ENCODE results near the gene TMEM240.
"Not testable (repeated sequence)": the region's sequence is repeated elsewhere in the genome, so short reads cannot be mapped to it uniquely, and the experiment has no call there.

The TMEM240 gene

DNA sequence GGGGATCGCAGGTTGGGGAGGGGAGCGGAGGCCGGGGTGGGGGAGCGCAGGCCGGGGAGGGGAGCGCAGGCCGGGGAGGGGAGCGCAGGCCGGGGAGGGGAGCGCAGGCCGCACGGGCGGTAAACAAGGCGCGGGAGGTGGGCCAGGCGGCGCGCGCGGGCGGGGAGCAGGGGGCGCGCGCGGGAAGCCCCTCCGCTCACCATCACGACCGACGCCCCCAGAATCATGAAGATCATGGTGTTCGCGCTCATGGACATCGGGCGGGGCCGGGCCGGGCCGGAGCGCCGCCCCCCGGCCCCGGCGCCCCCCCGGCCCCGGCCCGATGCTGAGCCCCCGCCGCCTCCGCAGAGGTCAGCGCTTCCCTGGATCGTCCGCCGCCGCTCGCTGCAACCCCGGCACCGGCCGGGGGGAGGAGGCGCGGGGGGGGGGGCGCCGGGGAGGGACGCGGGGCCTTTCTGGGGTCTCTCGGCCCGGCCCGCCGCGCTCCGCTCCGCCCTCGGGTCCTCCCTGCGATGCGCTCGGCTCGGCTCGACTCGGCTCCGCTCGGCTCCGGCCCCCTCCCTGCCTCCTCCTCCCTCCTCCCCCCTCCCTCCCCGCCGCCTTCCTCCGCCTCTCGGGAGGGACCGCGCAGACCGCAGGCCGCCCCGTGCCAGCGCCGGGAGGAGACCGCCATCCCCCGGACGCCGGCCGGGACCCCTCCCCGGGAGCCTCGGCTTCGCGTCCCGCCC is at the start of gene TMEM240:
Gene TMEM240 (minus strand): TSS at position 535 of the 728 bp plus-strand sequence. CDS start 278 bp downstream, at position 257.
- FAIRE-seq, result no peak

DNA sequence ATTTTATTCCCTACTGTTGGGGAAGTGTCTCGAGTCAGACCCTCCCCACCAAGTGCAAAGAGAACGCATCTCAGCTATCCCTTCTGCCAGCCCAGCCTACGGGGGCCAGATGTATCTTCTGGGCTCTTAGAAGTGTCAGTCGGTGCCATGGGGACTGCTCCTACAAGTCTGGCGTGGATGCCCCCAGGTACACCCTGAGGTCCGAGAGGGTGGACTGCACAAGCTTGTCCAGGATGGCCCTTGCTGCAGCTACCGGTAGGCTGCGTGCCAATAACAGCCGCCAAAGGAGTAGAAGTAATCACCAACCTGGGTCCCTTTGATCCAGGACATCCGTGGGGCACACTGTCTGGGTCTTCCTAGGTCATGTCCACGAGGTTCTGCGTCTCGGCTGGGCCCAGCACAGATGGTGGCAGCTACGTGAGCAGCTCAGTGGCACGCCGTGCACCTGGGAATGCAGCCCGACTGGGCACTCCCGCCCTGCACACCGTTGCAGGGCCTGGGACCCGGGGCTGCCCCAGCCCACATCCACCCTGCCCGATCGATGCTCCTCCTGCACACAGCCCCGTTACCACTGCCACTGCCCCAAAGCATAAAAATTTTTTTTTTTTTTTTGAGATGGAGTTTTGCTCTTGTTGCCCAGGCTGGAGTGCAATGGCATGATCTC is 43.1 kb upstream of the TMEM240 start:
- no peak for FAIRE-seq

DNA sequence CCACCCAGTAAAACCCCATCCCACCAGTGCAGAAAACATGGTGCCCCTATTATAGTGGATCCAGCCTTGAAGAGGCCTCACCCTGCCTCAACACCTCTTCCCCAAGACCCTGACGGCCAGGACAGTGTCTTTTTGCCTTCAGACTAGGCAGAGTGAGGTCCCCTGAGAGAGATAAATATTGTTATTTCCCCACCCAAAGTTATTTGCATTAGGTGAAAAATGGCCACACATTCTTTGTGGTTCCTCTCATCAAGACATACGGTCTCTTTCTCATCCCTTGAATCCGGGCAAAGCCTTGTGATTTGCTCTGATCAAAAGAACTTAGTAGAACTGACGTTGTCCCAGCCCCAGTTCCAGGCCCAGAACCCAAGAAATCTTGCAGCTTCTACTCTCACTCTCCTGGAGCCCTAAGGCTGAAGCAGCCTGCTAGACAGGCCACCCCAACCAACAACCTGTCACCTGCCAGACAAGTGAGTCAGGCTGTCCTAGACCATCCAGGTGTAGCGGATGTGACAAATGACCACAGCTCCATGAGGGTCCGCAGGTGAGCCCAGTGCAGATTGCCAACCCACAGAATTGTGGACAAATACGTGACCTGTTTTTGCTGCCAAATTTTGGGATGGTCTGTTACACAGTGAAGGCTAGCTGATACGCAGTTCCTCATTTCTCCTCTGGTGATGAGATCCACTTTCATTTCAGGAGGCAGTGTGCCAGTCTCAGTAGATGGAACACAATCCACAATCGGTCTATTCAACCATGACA is 42.3 kb upstream of the TMEM240 start:
- no peak for FAIRE-seq

DNA sequence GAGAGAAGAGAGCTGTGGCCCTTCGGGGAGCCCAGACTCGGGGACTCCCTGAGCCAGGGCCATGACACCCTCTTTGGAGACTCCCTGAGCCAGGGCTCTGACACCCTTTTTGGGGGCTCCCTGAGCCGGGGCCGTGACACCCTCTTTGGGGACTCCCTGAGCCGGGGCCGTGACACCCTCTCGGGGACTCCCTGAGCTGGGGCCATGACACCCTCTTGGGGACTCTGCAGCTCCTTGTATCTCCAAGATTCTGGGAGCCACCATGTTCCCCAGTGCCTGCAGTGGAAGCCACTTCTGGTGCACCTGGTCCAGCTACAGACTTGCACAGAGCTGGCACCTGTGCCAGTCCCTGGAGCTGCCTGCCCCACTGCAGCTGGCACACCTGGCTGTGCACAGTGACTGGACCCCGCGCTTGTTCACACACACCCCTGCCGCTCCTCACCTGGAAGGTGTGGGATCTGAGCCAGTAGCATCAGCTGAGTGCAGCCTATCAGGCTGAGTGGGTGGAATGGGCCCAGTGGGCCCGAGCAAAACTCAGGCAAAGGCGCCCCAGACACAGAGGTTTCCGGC is 38.0 kb upstream of the TMEM240 start:
- FAIRE-seq, result no peak

DNA sequence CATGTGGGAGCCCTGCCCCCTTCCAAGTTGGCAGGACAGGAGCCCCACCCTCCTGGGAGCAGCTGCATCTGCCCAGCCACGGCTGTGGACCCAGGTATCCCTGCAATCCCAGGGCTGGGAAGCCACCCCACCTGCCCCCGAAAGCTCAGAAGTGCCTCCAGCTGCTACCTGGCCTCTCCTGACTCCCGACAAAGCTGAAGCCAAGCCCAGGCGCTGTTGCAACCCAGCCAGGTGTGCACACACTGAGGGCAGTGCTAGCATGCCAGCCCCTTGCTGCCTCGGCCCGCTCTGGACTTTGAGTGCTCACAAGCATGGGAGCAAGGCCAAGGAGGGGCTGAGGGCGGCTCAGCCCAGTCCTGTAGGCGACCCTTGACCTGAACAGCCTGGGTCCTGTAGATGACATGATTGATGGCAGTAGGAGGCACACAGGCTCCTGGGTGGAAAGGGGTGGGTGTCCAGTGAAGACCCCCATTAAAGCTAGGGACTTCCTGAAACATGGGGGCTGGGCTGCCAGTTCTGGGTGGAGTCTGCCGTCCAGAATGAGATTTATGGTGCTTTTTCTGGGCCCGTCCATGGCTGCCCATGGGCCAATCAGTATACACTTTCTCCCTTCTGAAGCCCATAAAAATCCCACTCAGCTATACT is 37.1 kb upstream of the TMEM240 start:
- FAIRE-seq, result no peak

DNA sequence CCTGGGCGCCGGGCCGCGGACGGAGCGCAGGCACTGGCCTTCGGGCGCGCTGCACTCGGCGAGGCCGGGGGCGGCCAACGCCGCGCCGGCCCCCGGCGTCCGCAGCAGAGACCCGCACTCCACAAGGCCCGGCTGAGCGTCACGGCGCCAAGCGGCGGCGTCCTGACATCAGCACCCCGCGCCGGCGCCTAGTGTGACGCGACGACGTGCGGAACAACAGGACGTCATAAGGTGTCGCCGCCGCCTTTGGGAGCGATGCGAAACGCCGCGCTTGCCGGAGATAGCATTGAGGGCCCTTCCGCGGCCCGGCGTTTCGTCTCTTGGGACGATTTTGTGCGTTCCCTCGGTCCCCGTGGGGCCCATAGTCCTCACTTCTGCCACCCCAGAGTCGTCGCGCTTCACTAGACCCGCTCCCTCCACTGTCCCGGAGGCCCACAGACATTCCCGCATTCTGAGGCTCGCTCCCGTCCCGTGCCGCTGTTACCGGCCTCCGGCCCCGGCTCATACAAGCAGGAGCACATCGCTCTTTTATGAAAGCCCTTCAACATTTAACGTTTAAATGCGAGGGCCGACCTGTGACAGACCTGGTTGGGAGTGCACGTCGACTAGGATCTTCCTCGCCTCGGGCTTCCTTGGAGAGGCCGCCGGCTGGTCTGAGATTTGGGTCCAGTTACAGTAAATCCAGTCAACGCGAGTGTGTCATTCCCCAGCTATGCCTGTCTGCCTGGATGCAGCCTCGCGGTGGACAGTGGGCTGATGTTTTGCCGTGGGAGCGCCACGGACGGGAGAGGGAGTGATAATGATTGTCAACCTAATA is 34.5 kb upstream of the TMEM240 start, which contains the start of gene SSU72:
Gene SSU72 (minus strand): TSS at position 143 of the 817 bp plus-strand sequence. CDS start 306 bp downstream, outside the sequence.
- FAIRE-seq, result no peak

DNA sequence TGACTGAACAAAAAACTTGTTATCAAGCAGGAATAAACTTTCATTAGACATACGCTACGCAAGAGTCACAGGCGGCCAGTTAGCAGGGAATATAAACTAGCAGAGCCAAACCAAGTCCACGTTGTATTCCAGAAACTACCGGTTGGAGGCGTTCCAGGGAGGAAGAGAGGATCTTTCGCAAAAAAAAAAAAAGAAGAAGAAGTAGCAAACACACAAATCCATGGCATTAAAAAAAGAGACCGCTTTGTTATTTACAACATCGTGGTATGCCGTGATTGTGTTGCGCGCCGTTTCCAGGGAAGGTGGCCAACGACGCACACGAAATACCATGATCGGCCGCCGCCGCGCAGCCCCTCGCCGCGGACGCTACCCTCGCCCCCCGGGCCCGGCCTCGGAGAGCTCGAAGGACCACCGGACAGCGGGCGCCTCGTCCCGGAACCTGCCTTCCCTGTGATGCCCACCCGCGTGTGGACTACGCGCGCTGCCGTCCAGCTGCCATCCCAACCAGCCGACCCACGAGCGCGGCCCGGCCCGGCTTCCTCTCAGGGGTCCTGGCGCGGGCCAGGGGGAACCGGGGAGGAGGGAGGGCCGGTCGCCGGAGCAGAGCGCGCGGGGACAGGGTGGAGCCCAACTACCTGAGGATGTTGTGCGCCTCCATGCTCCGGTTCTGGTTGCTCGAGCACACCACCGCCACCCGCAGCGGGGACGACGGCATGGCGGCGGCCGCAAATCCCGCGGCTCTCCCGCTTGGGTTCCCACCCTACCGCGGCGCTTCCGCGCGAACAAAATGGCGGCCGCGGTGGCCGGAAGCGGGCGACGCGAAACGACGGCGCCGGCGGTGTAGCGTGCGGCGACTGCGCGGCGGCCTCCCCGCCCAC is 33.7 kb upstream of the TMEM240 start:
- FAIRE-seq, result no peak

DNA sequence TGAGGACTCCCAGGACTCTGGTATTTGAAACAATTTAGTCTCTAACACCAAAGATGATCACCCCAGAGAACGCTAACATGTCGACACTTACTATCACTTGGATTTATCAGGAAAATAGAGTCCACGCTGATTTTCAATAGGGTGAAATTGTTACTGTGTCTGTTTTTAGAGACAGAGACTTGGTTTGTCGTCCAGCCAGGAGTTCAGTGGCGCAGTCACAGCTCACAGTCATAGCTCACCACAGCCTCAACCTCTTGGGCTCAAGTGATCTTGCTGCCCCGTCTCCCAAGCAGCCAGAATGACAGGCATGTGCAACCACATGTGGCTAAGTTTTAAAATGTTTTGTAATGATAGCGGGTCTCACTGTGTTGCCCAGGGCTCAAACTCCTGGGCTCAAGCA is 28.9 kb upstream of the TMEM240 start:
- FAIRE-seq, result no peak

DNA sequence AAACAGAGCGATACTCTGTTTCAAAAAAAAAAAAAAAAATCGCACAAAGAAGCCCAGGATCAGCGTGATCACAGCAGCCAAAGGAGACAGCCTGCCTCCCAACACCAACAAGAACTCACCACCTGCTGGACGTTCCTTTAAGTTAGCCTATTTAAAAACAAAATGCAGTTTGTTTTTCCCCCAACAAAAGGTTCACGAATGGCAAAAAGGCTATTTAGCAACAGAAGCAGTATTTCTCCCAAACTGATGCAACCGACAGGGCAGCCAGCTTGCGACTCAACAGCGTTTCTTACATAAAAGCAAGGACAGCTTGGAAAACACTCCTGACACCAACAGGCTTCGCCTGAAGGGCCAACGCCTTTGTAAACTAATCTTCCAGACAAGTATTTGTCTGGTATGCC is 27.5 kb upstream of the TMEM240 start:
- FAIRE-seq, result no peak

DNA sequence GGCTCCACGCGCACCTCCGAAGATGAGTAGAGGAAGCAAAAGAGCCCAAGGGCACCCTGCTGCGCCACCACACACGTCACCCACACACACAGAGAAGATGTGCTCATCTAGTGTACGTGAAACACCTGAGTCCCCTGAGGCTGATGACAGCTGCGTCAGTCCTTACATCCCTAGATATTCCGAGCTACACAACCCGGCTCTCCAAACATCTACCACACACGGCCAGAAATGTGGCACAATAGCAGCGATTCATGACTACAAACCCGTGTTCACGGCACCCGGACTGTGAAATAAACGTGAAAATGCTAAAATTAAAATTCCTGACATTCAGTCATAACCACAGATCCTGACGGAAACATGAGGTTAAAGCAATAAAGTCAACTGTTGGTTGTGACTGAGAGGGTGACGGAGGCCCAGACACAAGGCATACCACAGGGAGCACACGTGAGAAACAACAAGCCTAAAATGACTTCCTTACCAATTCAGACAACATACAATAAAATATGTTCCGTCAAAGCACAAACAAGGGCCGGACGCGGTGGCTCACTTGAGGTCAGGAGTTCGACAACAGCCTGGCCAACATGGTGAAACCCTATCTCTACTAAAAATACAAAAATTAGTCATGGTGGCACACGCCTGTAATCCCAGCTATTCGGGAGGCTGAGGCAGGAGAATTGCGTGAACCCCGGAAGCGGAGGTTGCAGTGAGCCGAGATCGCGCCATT is 26.9 kb upstream of the TMEM240 start:
- no peak for FAIRE-seq

DNA sequence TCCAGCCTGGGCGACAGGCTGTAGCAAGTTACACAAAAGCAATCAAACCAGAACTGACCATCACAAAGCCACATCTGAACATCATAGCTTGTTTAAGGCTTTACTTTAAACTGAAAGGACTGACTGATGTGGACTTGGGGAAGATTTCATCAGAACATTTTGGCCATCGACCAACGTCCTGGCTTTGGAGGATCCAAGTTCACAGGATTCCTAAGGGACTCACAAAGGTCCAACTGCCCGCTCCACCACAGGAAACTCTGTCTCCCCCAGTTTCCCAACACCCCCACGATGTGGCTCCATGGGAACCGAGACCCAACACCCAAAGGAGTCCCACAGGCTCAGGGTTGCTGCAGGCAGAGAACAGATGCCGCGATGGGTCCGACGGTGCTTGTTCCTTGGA is 24.9 kb upstream of the TMEM240 start:
- FAIRE-seq, result no peak

DNA sequence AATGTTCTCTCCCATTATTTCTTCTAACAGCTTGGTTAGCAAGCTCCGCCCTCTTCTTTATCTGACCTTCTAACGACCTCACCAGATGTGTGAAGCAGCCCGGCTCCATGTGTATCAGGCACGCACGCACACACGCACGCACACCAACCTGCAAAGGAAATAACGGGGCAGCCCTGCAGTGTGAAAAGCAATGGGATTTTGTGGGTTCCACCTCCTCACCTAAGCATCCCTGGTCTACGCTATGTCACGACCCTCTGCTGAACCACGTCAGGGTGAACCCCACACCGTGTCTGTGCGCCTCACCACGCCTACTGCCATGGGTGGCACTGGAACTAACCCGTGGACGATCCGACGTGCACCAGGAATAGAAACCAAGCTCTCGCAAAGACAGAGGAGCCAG is 23.8 kb upstream of the TMEM240 start:
- no peak for FAIRE-seq

DNA sequence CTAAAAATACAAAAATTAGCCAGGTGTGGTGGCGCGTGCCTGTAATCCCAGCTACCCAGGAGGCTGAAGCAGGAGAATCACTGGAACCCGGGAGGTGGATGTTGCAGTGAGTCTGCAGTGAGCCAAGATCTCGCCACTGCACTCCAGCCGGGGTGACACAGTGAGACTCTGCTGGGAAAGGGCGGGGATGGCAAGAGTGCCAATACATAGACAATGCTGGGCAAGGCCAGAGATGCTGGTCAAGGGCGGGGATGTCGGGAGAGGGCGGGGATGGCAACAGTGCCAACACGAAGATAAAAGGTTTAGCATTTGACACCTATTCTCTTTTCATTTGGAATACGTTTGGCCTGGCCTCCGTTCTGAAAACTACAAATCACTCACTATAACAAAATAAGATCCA is 23.3 kb upstream of the TMEM240 start:
- no peak for FAIRE-seq

DNA sequence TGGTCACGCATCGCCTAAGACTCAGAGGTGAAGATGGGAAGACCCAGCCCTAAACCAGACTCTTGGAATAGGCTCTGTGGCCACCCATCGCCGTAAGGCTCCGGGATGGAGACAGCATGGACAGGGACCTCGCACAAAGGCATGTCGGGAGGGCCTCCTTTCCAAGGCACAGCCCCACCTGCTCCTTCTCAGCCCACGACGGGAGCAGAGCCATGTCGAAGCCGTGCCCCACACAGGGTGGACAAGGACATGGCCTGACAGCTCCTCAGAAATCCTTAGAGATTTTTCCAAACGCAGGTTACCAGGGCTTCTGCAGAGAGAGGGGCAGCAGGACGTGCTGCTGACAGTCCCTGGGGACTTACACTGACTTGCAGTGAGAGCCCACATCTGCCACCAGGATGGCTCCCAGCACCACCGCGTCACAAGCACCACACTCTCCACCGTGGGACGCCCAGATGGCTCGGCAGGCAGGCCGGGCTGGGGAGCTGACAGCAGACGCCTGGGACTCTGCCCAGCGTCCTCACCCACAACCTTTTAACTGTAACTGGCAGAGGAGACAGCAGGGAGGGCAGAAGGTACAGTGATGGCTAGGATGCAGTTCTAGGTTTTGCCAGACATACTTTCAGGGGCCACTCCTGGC is 22.3 kb upstream of the TMEM240 start:
- FAIRE-seq, result no peak

DNA sequence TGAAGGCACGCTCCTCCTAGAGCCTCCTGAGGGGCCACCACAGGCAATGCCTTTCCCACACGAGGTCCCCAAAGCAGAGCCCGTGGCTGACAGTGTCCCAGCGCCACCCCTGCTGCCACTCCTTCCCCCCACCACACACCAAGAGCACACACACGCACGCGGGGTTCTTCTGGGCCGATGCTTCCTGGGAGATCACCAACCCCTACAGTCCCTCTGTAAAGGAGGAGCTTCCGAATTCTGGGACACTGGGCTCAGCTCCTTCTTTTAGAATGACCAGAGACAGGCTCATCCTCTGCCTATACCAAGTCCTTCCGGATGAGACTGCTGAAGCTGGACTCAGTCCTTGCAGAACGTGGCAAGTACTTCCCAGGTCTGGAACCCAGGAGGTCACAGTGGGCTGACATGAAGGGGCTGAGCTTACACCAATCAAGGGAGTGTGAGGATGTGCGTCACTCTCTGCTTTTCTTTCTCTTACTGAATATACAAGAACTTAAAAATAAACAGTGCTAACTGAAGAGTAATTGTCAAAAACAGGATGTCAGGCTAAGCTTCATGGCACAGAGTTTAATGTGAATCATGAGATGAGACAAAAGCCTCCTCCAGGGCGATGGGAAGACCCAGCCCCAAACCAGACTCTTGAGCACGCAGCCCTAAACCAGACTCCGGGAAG is 21.5 kb upstream of the TMEM240 start:
- no peak for FAIRE-seq

DNA sequence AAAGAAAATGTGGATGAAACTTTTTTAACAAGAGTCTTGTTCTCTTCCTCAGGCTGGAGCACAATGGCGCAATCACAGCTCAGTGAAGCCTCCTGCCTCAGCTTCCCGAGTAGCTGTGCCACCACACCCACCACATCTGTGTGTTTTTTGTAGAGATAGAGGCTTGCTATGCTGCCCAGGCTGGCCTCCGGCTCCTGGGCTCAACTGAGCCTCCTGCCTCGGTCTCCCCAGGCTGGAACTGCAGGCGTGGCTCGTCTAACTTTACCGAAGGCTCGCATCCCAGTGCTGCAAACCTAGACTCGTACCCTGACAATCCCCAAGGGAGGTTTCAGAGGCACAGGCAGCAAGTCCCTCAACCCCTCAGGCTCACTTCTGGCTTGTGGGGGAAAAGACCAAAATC is 19.8 kb upstream of the TMEM240 start:
- no peak for FAIRE-seq

DNA sequence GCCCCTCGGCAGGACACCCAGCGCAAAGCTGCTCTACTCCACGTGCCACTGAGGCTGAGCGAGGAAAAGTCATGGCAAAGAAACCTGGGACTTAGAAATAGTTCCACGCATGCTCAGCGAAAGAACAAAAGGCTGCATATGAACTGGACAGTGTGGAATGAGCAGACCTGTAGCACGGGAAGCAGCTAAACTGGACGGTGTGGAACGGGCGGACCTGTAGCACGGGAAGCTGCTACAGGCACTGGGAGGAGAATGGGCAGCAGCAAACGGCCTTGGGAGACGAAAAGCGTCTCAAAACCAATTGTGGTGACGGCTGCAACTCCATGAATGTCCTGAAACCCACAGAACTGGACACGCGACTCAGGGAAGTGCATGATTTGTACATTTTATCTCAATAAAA is 18.6 kb upstream of the TMEM240 start:
- FAIRE-seq, result no peak

DNA sequence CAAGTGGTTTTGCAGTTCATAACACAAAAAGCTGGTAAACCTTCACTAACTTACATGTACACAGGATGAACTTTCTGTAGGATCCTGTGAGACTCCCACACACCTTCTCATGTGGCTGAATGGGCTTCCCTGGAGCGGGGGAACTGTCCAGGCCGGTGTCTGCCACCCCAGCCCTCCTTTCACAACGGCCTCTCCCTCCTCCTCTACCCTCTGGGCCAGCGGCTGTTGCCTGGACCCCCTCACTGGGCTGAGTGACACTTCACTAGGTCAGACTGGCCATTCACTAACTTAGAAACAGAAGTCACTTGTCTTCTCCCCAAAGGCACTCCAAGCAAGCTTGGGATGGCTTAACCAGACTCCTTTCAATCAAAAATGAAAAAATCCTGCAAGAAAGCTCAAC is 18.2 kb upstream of the TMEM240 start:
- no peak for FAIRE-seq

DNA sequence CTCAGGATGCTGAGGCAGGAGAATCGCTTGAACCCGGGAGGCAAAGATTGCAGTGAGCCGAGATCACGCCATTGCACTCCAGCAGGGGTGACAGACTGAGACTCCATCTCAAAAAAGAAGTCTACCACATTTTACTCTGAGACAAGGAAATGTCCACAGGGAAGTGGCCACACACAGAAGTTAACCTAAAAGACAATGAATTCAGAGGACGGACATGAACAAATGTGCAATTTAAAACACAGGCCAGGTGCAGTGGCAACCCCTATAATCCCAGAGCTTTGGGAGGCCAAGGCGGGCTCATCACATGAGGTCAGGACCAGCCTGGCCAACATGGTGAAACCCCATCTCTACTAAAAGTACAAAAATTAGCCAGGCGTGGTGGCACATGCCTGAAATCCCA is 17.3 kb upstream of the TMEM240 start:
- not testable (repeated sequence) for FAIRE-seq
